Measurements from ENCODE around the gene DCP2.

DCP2 gene

GRCh38 chr5:113036321-113036720 is 59.7 kb downstream of the DCP2 start:
- ATAC-seq (ENCODE audit: insufficient read depth, low read depth) (no peak), DNase-seq (no peak)
- Histone ChIP-seq H3K9me3 (ENCODE audit: insufficient read depth, low read length, severe bottlenecking) (no peaks in the 10 kb centered on the region), H3K4me1 (ENCODE audit: insufficient read depth, low read length) (peaks cover 10% of the 10 kb centered on the region), H3K9ac (ENCODE audit: low read depth, low read length) (no peak overlapping the region), H2AFZ (ENCODE audit: low read depth, low read length) (no peak overlapping the region), H4K20me1 (ENCODE audit: insufficient read depth, low read length) (no peaks in the 10 kb centered on the region), H3K36me3 (ENCODE audit: insufficient read depth, low read length) (no peaks in the 10 kb centered on the region), H3K4me2 (ENCODE audit: insufficient read depth, low read length) (no peak overlapping the region), H3K79me2 (ENCODE audit: insufficient read depth, low read length) (no peaks in the 10 kb centered on the region), H3K4me3 (ENCODE audit: low read depth in 1 of 2, low read length in 2 of 2) (no peak overlapping the region), H3K27me3 (ENCODE audit: insufficient read depth, low read length, poor library complexity) (no peaks in the 10 kb centered on the region), H3K27ac (ENCODE audit: low read length) (no peak overlapping the region)
- TF ChIP-seq EZH2 (IDR thresholded peaks at IDR 0.05; ENCODE audit: borderline replicate concordance, low read depth, low read length, severe bottlenecking) (no peak), CTCF (IDR thresholded peaks at IDR 0.05; ENCODE audit: borderline replicate concordance, extremely low read depth, low read length, poor library complexity, severe bottlenecking) (no peak)

GRCh38 chr5:113036826-113037225 is 60.2 kb downstream of the DCP2 start:
- Histone ChIP-seq H3K79me2 (ENCODE audit: insufficient read depth, low read length) (no peaks in the 10 kb centered on the region), H3K9me3 (ENCODE audit: insufficient read depth, low read length, severe bottlenecking) (no peaks in the 10 kb centered on the region), H3K4me2 (ENCODE audit: insufficient read depth, low read length) (no peak overlapping the region), H3K27ac (ENCODE audit: low read length) (no peak overlapping the region), H2AFZ (ENCODE audit: low read depth, low read length) (no peak overlapping the region), H3K9ac (ENCODE audit: low read depth, low read length) (no peak overlapping the region), H4K20me1 (ENCODE audit: insufficient read depth, low read length) (no peaks in the 10 kb centered on the region), H3K4me1 (ENCODE audit: insufficient read depth, low read length) (peaks cover 12% of the 10 kb centered on the region), H3K4me3 (ENCODE audit: low read depth in 1 of 2, low read length in 2 of 2) (no peak overlapping the region), H3K36me3 (ENCODE audit: insufficient read depth, low read length) (no peaks in the 10 kb centered on the region), H3K27me3 (ENCODE audit: insufficient read depth, low read length, poor library complexity) (no peaks in the 10 kb centered on the region)
- ATAC-seq (ENCODE audit: insufficient read depth, low read depth), result no peak
- no peak for DNase-seq
- TF ChIP-seq CTCF (IDR thresholded peaks at IDR 0.05; ENCODE audit: borderline replicate concordance, extremely low read depth, low read length, poor library complexity, severe bottlenecking), result no peak
- TF ChIP-seq EZH2 (IDR thresholded peaks at IDR 0.05; ENCODE audit: borderline replicate concordance, low read depth, low read length, severe bottlenecking), result no peak

- ATAC-seq (ENCODE audit: insufficient read depth, low read depth), result no peak
- H3K36me3 ChIP-seq (ENCODE audit: insufficient read depth, low read length), result no peaks in the 10 kb centered on the region
- no peak overlapping the region for H2AFZ ChIP-seq (ENCODE audit: low read depth, low read length)
- no peak overlapping the region for H3K9ac ChIP-seq (ENCODE audit: low read depth, low read length)
- no peaks in the 10 kb centered on the region for H3K27me3 ChIP-seq (ENCODE audit: insufficient read depth, low read length, poor library complexity)
- peaks cover 12% of the 10 kb centered on the region for H3K4me1 ChIP-seq (ENCODE audit: insufficient read depth, low read length)
- H4K20me1 ChIP-seq (ENCODE audit: insufficient read depth, low read length), result no peaks in the 10 kb centered on the region
- H3K79me2 ChIP-seq (ENCODE audit: insufficient read depth, low read length), result no peaks in the 10 kb centered on the region
- no peak overlapping the region for H3K27ac ChIP-seq (ENCODE audit: low read length)
- TF ChIP-seq CTCF (IDR thresholded peaks at IDR 0.05; ENCODE audit: borderline replicate concordance, extremely low read depth, low read length, poor library complexity, severe bottlenecking), result no peak
- TF ChIP-seq EZH2 (IDR thresholded peaks at IDR 0.05; ENCODE audit: borderline replicate concordance, low read depth, low read length, severe bottlenecking), result no peak
- H3K9me3 ChIP-seq (ENCODE audit: insufficient read depth, low read length, severe bottlenecking), result no peaks in the 10 kb centered on the region
- no peak overlapping the region for H3K4me3 ChIP-seq (ENCODE audit: low read depth in 1 of 2, low read length in 2 of 2)
- H3K4me2 ChIP-seq (ENCODE audit: insufficient read depth, low read length), result no peak overlapping the region
- no peak for DNase-seq
These were observed 61.5 kb downstream of the DCP2 start for GRCh38 chr5:113038136-113038535.

GRCh38 chr5:113038714-113039113 is 62.1 kb downstream of the DCP2 start:
- Histone ChIP-seq H3K27me3 (ENCODE audit: insufficient read depth, low read length, poor library complexity) (no peaks in the 10 kb centered on the region), H3K79me2 (ENCODE audit: insufficient read depth, low read length) (no peaks in the 10 kb centered on the region), H4K20me1 (ENCODE audit: insufficient read depth, low read length) (no peaks in the 10 kb centered on the region), H3K4me3 (ENCODE audit: low read depth in 1 of 2, low read length in 2 of 2) (no peak overlapping the region), H3K9ac (ENCODE audit: low read depth, low read length) (no peak overlapping the region), H3K4me2 (ENCODE audit: insufficient read depth, low read length) (no peak overlapping the region), H3K27ac (ENCODE audit: low read length) (no peak overlapping the region), H3K36me3 (ENCODE audit: insufficient read depth, low read length) (no peaks in the 10 kb centered on the region), H3K9me3 (ENCODE audit: insufficient read depth, low read length, severe bottlenecking) (no peaks in the 10 kb centered on the region), H3K4me1 (ENCODE audit: insufficient read depth, low read length) (peaks cover 12% of the 10 kb centered on the region), H2AFZ (ENCODE audit: low read depth, low read length) (no peak overlapping the region)
- peak; percentile 30; the same call in 1 of the 3 replicates for ATAC-seq (ENCODE audit: insufficient read depth, low read depth)
- no peak for DNase-seq
- peak; percentile 45 for TF ChIP-seq CTCF (IDR thresholded peaks at IDR 0.05; ENCODE audit: borderline replicate concordance, extremely low read depth, low read length, poor library complexity, severe bottlenecking)
- TF ChIP-seq EZH2 (IDR thresholded peaks at IDR 0.05; ENCODE audit: borderline replicate concordance, low read depth, low read length, severe bottlenecking), result no peak

Data from DND-41 (cell line).